Brain microvascular endothelial cell (primary cell): ENCODE data around the gene RALGAPA2.

Experiments
- DNase-seq: peaks from one replicate; pipeline ENCODE4 v3.0.0-alpha.2; 2020
- H3K27ac ChIP-seq: fragments of 250-450 bp; sonication (Bioruptor Pico); 2 replicates; pipeline ENCODE4 v1.5.1; 2020; ENCODE audit warnings: mild to moderate bottlenecking, moderate library complexity
- H3K27me3 ChIP-seq: fragments of 250-450 bp; sonication (Bioruptor Pico); replicated peaks from 2 replicates; pipeline ENCODE4 v1.5.1; 2020; ENCODE audit warnings: mild to moderate bottlenecking
- H3K36me3 ChIP-seq: fragments of 250-450 bp; sonication (Bioruptor Pico); replicated peaks from 2 replicates; pipeline ENCODE4 v1.5.1; 2020; ENCODE audit warnings: mild to moderate bottlenecking
- H3K4me3 ChIP-seq: 2 replicates; pipeline ENCODE4 v1.5.1; 2011; ENCODE audit warnings: low read depth, mild to moderate bottlenecking, control low read depth, low read length, moderate library complexity
- in situ Hi-C: cut with HindIII; loops from 2 replicates; pipeline ENCODE4 v1.10.0; 2017; ENCODE audit warnings: low sequenced_read_pairs, low pct_ligation_motif_present
- TF ChIP-seq, protein P1 (sequence below): IDR thresholded peaks from 2 replicates; pipeline ENCODE4 v1.5.1; 2011; ENCODE audit warnings: low read depth, mild to moderate bottlenecking, moderate library complexity, low read length, control low read depth, inconsistent platforms; ENCODE audit errors: missing control alignments

RALGAPA2 gene

GRCh38 chr20:20425823-20426654 lies 286.4 kb downstream of the RALGAPA2 start:
- H3K4me3 ChIP-seq: no peak overlapping the region
- no peaks in the 10 kb centered on the region for H3K27me3 ChIP-seq
- TF ChIP-seq, protein P1, sequence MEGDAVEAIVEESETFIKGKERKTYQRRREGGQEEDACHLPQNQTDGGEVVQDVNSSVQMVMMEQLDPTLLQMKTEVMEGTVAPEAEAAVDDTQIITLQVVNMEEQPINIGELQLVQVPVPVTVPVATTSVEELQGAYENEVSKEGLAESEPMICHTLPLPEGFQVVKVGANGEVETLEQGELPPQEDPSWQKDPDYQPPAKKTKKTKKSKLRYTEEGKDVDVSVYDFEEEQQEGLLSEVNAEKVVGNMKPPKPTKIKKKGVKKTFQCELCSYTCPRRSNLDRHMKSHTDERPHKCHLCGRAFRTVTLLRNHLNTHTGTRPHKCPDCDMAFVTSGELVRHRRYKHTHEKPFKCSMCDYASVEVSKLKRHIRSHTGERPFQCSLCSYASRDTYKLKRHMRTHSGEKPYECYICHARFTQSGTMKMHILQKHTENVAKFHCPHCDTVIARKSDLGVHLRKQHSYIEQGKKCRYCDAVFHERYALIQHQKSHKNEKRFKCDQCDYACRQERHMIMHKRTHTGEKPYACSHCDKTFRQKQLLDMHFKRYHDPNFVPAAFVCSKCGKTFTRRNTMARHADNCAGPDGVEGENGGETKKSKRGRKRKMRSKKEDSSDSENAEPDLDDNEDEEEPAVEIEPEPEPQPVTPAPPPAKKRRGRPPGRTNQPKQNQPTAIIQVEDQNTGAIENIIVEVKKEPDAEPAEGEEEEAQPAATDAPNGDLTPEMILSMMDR: no peak
- DNase-seq: no peak
- H3K36me3 ChIP-seq: no peaks in the 10 kb centered on the region
- in situ Hi-C loops: no loop called here
- no peak overlapping the region for H3K27ac ChIP-seq

GRCh38 chr20:20423117-20423516 lies 289.3 kb downstream of the RALGAPA2 start:
- DNase-seq: no peak
- in situ Hi-C loops: no loop called here
- no peak overlapping the region for H3K4me3 ChIP-seq

GRCh38 chr20:20417876-20418676 lies 294.4 kb downstream of the RALGAPA2 start:
- TF ChIP-seq, protein P1: no peak
- Histone ChIP-seq H3K27me3 (no peaks in the 10 kb centered on the region), H3K27ac (no peak overlapping the region), H3K36me3 (no peaks in the 10 kb centered on the region), H3K4me3 (no peak overlapping the region)
- in situ Hi-C loops: no loop called here
- DNase-seq: no peak

More at GRCh38 chr20:20423117-20423516, 289.3 kb downstream of the RALGAPA2 start:
- TF ChIP-seq, protein P1: no peak
- H3K36me3 ChIP-seq: no peaks in the 10 kb centered on the region
- no peaks in the 10 kb centered on the region for H3K27me3 ChIP-seq
- H3K27ac ChIP-seq: no peak overlapping the region

DNA sequence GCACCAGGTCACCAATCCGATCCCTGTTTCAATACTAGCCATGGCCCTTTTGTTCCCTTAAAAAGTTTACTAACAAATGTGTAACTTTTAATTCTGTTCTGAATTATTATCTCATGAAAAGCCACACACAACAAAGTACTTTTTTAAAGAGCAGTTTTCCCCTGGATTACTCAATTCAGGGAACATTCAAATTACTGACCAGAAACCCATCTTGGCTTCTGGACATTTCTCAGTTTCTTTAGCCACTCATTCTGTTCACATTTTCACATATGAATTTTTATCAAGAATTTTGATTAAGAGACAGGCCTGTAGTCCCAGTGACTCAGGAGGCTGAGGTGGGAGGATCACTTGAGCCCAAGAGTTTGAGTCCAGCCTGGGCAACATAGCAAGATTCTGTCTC lies 297.1 kb downstream of the RALGAPA2 start:
- in situ Hi-C loops: no loop called here
- no peak for DNase-seq
- H3K27ac ChIP-seq: no peak overlapping the region
- no peak overlapping the region for H3K4me3 ChIP-seq
- no peaks in the 10 kb centered on the region for H3K27me3 ChIP-seq
- H3K36me3 ChIP-seq: no peaks in the 10 kb centered on the region
- TF ChIP-seq, protein P1: no peak

- TF ChIP-seq, protein P1: no peak
- no peak for DNase-seq
- H3K27ac ChIP-seq: no peak overlapping the region
- H3K4me3 ChIP-seq: no peak overlapping the region
- in situ Hi-C loops: no loop called here
- no peaks in the 10 kb centered on the region for H3K36me3 ChIP-seq
- no peaks in the 10 kb centered on the region for H3K27me3 ChIP-seq
Observed at GRCh38 chr20:20414640-20415220, 297.7 kb downstream of the RALGAPA2 start.
